Sigmoid colon (tissue), 7 donors: ENCODE measurements around the gene PLXNA3. TPM values are rescaled to one million over a fixed set of nuclear protein-coding genes. Genes with fewer than 3 reads are reported as not detected.

ENCODE experiments used
- DNase-seq: peaks from one replicate; pipeline ENCODE4 v3.0.0-alpha.2; 2019
- H3K27ac ChIP-seq, 4 donors: fragments of 200-600 bp; sonication (generic); one replicate each; pipeline ENCODE4 v1.5.1; 2016 to 2019; ENCODE audit warnings: mild to moderate bottlenecking in 1 of 4
- H3K27me3 ChIP-seq, 3 donors: fragments of 200-600 bp; sonication (generic); one replicate each; pipeline ENCODE4 v1.5.1; 2019; ENCODE audit warnings: mild to moderate bottlenecking in 1 of 3
- H3K36me3 ChIP-seq, 4 donors: fragments of 200-600 bp; sonication (generic); one replicate each; pipeline ENCODE4 v1.5.1; 2016 to 2019
- H3K4me1 ChIP-seq, 4 donors: fragments of 200-600 bp; sonication (generic); one replicate each; pipeline ENCODE4 v1.5.1; 2017 to 2019
- H3K4me3 ChIP-seq, 4 donors: fragments of 200-600 bp; sonication (generic); one replicate each; pipeline ENCODE4 v1.5.1; 2017 to 2019; ENCODE audit warnings: mild to moderate bottlenecking in 2 of 4, moderate library complexity in 1 of 4
- H3K9me3 ChIP-seq, 4 donors: fragments of 200-600 bp in 3 of 4; sonication (generic) in 3 of 4; one replicate each; pipeline versions ENCODE4 v1.5.1 to v1.6.1; 2013 to 2019
- EP300 ChIP-seq, 4 donors: sonication (generic); formaldehyde crosslinking; IDR thresholded peaks; one replicate each; pipeline ENCODE4 v1.6.1; 2017; ENCODE audit warnings: antibody characterized with exemption in 4 of 4
- POLR2A ChIP-seq, 2 donors: fragments of 450-650 bp; IDR thresholded peaks; one replicate each; pipeline ENCODE4 v1.6.1; 2016; ENCODE audit warnings: antibody characterized with exemption in 2 of 2, mild to moderate bottlenecking in 2 of 2, moderate library complexity in 2 of 2
- POLR2AphosphoS5 ChIP-seq, 4 donors: sonication (generic); formaldehyde crosslinking; IDR thresholded peaks; one replicate each; pipeline ENCODE4 v1.6.1; 2017; ENCODE audit warnings: antibody characterized with exemption in 4 of 4
- WGBS, 2 donors: extraction: QIAGEN DNeasy Blood & Tissue Kit; methylation state at CpG; one replicate each; pipeline ENCODE4 v1.1.7; 2013; 5-methylcytosine and 5-hydroxymethylcytosine counted together
- intact Hi-C: fragments of 100-400 bp; cut with DNase I; formaldehyde crosslinking; loops from one replicate; pipeline ENCODE4 v1.15.1; 2023
- polyA plus RNA-seq, 3 donors: library from polyadenylated mRNA; stranded (reverse); fragments of 200-250 nt; gene quantifications; one replicate each; pipeline ENCODE4 v1.2.3, GENCODE V29; 2013
- total RNA-seq, 4 donors: library from RNA; depleted of rRNA; stranded (reverse); fragments of >200 nt; gene quantifications; one replicate each; pipeline ENCODE4 v1.1.0, GENCODE V29; 2016
- TF ChIP-seq, protein P1 (sequence below), 4 experiments: fragments of 450-650 bp in 3 of 4; fragments of 200-600 bp in 1 of 4; IDR thresholded peaks; one replicate each; pipeline ENCODE4 v1.5.1; 2016 to 2019; ENCODE audit warnings: antibody characterized with exemption in 4 of 4, mild to moderate bottlenecking in 3 of 4, moderate library complexity in 2 of 4
- donor health status: healthy with polysubstance abuse.
- donor health status: Bipolar disorder and iron deficiency.
- donor health status: healthy.

Gene PLXNA3
- total and polyA plus RNA-seq, 7 donors, result 3.1 to 22.9 (median 6.1) TPM

GRCh38 chrX:154441984-154442707 is 15.9 kb upstream of the PLXNA3 start:
- Histone ChIP-seq H3K36me3 (peaks cover 0 to 29% (median 19%) of the 10 kb centered on the region in 4 donors), H3K4me3 (no peak overlapping the region), H3K27ac (no peak overlapping the region), H3K27me3 (no peaks in the 10 kb centered on the region), H3K4me1 (peaks cover 0 to 43% (median 36%) of the 10 kb centered on the region in 4 donors), H3K9me3 (no peaks in the 10 kb centered on the region)
- no peak for TF ChIP-seq POLR2AphosphoS5 (IDR thresholded peaks at IDR 0.05)
- intact Hi-C loops, result no loop called here
- no peak for DNase-seq
- 74 to 83% methylated on average over 21 of the region's 21 CpGs for WGBS, 2 donors

- Histone ChIP-seq H3K36me3 (peaks cover under 1 to 39% (median 20%) of the 10 kb centered on the region in 4 donors), H3K27ac (peak overlapping the region; percentile 87 to 89 (median 88)), H3K4me3 (peak overlapping the region; percentile 10 to 62 (median 60)), H3K27me3 (no peaks in the 10 kb centered on the region), H3K4me1 (peaks cover 0 to 34% (median 28%) of the 10 kb centered on the region in 4 donors), H3K9me3 (no peaks in the 10 kb centered on the region)
- no peak for TF ChIP-seq POLR2A (IDR thresholded peaks at IDR 0.05)
- TF ChIP-seq, protein P1, sequence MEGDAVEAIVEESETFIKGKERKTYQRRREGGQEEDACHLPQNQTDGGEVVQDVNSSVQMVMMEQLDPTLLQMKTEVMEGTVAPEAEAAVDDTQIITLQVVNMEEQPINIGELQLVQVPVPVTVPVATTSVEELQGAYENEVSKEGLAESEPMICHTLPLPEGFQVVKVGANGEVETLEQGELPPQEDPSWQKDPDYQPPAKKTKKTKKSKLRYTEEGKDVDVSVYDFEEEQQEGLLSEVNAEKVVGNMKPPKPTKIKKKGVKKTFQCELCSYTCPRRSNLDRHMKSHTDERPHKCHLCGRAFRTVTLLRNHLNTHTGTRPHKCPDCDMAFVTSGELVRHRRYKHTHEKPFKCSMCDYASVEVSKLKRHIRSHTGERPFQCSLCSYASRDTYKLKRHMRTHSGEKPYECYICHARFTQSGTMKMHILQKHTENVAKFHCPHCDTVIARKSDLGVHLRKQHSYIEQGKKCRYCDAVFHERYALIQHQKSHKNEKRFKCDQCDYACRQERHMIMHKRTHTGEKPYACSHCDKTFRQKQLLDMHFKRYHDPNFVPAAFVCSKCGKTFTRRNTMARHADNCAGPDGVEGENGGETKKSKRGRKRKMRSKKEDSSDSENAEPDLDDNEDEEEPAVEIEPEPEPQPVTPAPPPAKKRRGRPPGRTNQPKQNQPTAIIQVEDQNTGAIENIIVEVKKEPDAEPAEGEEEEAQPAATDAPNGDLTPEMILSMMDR (IDR thresholded peaks at IDR 0.05), result no peak
- TF ChIP-seq POLR2AphosphoS5 (IDR thresholded peaks at IDR 0.05), result no peak
- TF ChIP-seq EP300 (IDR thresholded peaks at IDR 0.05), result no peak
- WGBS, 2 donors, result 19 to 24% methylated on average over 10 of the region's 10 CpGs
- intact Hi-C loops, result no loop called here
- DNase-seq, result no peak
These were observed 14.6 kb upstream of the PLXNA3 start for GRCh38 chrX:154443479-154443910.

GRCh38 chrX:154443992-154444754 is 13.9 kb upstream of the PLXNA3 start, which contains the start of gene FAM50A:
Gene FAM50A (plus strand): TSS chrX:154444141. CDS start chrX:154444236, 95 bp downstream.
- Histone ChIP-seq H3K4me1 (peaks cover 0 to 30% (median 22%) of the 10 kb centered on the region in 4 donors), H3K9me3 (no peaks in the 10 kb centered on the region), H3K4me3 (peak within 1 kb of the TSS; percentile 39 to 62 (median 60)), H3K36me3 (peaks cover 7 to 46% (median 26%) of the 10 kb centered on the region in 4 donors), H3K27me3 (no peaks in the 10 kb centered on the region), H3K27ac (peak within 1 kb of the TSS; percentile 87 to 89 (median 88))
- TF ChIP-seq POLR2AphosphoS5 (IDR thresholded peaks at IDR 0.05) (peak in 3 of 4 donors; percentile 24 to 39 (median 32)), EP300 (IDR thresholded peaks at IDR 0.05) (no peak)
- intact Hi-C loops, result no loop called here
- DNase-seq, result peak; percentile 91
- 1 to 4% methylated on average over 94 of the region's 94 CpGs for WGBS, 2 donors

- peaks cover 8 to 52% (median 28%) of the 10 kb centered on the region in 4 donors for H3K36me3 ChIP-seq
- no peak for DNase-seq
- H3K27ac ChIP-seq, result peak overlapping the region; percentile 87 to 89 (median 88)
- H3K9me3 ChIP-seq, result no peaks in the 10 kb centered on the region
- H3K27me3 ChIP-seq, result no peaks in the 10 kb centered on the region
- TF ChIP-seq POLR2A (IDR thresholded peaks at IDR 0.05) (no peak), POLR2AphosphoS5 (IDR thresholded peaks at IDR 0.05) (no peak), EP300 (IDR thresholded peaks at IDR 0.05) (no peak)
- TF ChIP-seq, protein P1 (IDR thresholded peaks at IDR 0.05), result no peak
- H3K4me3 ChIP-seq, result peak overlapping the region; percentile 39 to 62 (median 60)
- WGBS, 2 donors, result 36 to 69% methylated on average over 13 of the region's 13 CpGs
- peaks cover 0 to 30% (median 19%) of the 10 kb centered on the region in 4 donors for H3K4me1 ChIP-seq
- intact Hi-C loops, result no loop called here
These were observed 13.3 kb upstream of the PLXNA3 start for GRCh38 chrX:154444755-154445246.

- Histone ChIP-seq H3K36me3 (peaks cover 8 to 52% (median 26%) of the 10 kb centered on the region in 4 donors), H3K27ac (no peak overlapping the region), H3K4me3 (no peak overlapping the region), H3K27me3 (no peaks in the 10 kb centered on the region), H3K9me3 (no peaks in the 10 kb centered on the region), H3K4me1 (peaks cover 0 to 30% (median 19%) of the 10 kb centered on the region in 4 donors)
- TF ChIP-seq POLR2A (IDR thresholded peaks at IDR 0.05) (no peak), EP300 (IDR thresholded peaks at IDR 0.05) (no peak), POLR2AphosphoS5 (IDR thresholded peaks at IDR 0.05) (no peak)
- TF ChIP-seq, protein P1 (IDR thresholded peaks at IDR 0.05), result no peak
- intact Hi-C loops, result no loop called here
- WGBS, 2 donors, result 96 to 97% methylated on average over 16 of the region's 16 CpGs
- DNase-seq, result no peak
These were observed 12.3 kb upstream of the PLXNA3 start for GRCh38 chrX:154445776-154446175.
